ENCODE results near the gene BAIAP2L1. TPM values are rescaled to one million over a fixed set of nuclear protein-coding genes. Genes with fewer than 3 reads are reported as not detected.

The BAIAP2L1 gene
- total RNA-seq, 1 donor from 2014 or later = 19.7 TPM

- DNase-seq (ENCODE audit: low read depth) (no peak), FAIRE-seq (no peak)
- H3K27me3 ChIP-seq (ENCODE audit: control insufficient read depth, insufficient read depth, low read length) = no peaks in the 10 kb centered on the region
- H3K4me3 ChIP-seq (ENCODE audit: low read depth, low read length) = no peak overlapping the region
- H3K36me3 ChIP-seq (ENCODE audit: control insufficient read depth, insufficient read depth, low read length) = peaks cover 3% of the 10 kb centered on the region
- TF ChIP-seq, protein P1, sequence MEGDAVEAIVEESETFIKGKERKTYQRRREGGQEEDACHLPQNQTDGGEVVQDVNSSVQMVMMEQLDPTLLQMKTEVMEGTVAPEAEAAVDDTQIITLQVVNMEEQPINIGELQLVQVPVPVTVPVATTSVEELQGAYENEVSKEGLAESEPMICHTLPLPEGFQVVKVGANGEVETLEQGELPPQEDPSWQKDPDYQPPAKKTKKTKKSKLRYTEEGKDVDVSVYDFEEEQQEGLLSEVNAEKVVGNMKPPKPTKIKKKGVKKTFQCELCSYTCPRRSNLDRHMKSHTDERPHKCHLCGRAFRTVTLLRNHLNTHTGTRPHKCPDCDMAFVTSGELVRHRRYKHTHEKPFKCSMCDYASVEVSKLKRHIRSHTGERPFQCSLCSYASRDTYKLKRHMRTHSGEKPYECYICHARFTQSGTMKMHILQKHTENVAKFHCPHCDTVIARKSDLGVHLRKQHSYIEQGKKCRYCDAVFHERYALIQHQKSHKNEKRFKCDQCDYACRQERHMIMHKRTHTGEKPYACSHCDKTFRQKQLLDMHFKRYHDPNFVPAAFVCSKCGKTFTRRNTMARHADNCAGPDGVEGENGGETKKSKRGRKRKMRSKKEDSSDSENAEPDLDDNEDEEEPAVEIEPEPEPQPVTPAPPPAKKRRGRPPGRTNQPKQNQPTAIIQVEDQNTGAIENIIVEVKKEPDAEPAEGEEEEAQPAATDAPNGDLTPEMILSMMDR (IDR thresholded peaks at IDR 0.05; ENCODE audit: insufficient read depth, low read length, severe bottlenecking) = no peak
Measured at GRCh38 chr7:98339043-98339442, 61.8 kb downstream of the BAIAP2L1 start.

DNA sequence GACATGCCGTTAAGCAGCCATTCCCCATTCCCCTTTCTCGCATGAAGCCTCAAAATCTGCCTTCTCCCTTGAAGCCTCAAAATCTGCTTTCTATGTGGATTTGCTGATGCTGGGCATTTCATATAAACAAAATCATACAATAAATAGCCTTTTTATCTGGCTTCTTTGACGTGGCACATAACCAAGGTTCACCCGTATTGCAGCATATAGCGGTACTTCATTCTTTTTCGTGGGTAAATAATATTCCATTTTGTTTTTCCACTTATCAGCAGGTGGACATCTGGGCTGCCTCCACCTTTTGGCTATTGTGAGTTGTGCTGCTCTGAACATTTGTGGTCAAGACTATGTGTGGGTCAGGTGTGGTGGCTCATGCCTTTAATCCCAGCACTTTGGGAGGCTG is 62.4 kb downstream of the BAIAP2L1 start:
- DNase-seq (ENCODE audit: low read depth) (no peak), FAIRE-seq (no peak)
- H3K27me3 ChIP-seq (ENCODE audit: control insufficient read depth, insufficient read depth, low read length) = no peaks in the 10 kb centered on the region
- H3K36me3 ChIP-seq (ENCODE audit: control insufficient read depth, insufficient read depth, low read length) = peaks cover 1% of the 10 kb centered on the region
- H3K4me3 ChIP-seq (ENCODE audit: low read depth, low read length) = no peak overlapping the region
- TF ChIP-seq, protein P1 (IDR thresholded peaks at IDR 0.05; ENCODE audit: insufficient read depth, low read length, severe bottlenecking) = no peak

DNA sequence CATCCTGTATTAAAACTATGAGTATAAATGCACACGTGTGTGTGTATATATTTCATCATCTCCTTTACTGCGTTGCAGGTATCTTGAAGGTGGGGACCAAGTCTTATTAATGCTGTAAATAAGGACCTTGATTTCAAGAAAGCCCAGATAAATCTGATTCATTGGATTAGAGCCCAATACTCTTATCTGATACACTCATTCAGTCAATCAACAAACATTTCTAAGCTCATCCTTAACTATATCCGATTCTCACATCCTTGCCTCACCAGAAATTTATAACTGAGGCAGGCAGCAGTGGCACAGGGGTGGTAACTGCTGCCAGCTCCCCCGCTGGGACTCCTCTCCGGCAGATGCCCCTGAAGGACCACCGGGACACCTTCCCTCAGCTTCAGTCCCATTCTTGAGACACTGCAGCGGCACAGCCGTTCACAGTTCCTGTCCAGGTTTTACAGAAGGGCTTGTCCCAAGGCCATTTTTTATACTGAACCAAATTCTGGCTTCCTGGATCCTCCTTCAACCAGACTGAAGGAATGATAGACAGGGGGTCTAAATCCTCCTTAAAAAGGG is 65.4 kb downstream of the BAIAP2L1 start:
- Histone ChIP-seq H3K27me3 (ENCODE audit: control insufficient read depth, insufficient read depth, low read length) (no peaks in the 10 kb centered on the region), H3K36me3 (ENCODE audit: control insufficient read depth, insufficient read depth, low read length) (peaks cover 4% of the 10 kb centered on the region), H3K4me3 (ENCODE audit: low read depth, low read length) (no peak overlapping the region)
- TF ChIP-seq, protein P1 (IDR thresholded peaks at IDR 0.05; ENCODE audit: insufficient read depth, low read length, severe bottlenecking) = no peak
- FAIRE-seq (no peak), DNase-seq (ENCODE audit: low read depth) (no peak)

DNA sequence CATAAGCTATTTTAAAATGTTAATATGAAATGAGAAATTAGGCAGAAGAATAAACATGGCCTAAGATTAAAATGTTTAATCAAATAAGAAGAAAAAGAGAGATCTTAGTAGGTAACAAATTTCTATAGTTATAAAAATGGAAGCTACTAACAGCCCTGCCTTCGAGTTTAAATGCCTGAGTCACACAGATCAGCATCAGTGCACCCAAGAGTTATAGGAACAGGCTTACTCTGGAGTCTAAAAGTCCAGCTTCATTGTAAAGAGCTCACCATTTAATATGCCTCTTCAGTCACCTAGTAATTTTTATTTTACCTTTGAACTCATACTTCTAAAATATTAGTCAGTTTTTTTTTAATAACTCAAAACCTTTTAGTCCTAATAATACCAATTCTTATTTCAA is 66.8 kb downstream of the BAIAP2L1 start:
- DNase-seq (ENCODE audit: low read depth) (no peak), FAIRE-seq (no peak)
- Histone ChIP-seq H3K4me3 (ENCODE audit: low read depth, low read length) (no peak overlapping the region), H3K27me3 (ENCODE audit: control insufficient read depth, insufficient read depth, low read length) (no peaks in the 10 kb centered on the region), H3K36me3 (ENCODE audit: control insufficient read depth, insufficient read depth, low read length) (peaks cover 4% of the 10 kb centered on the region)
- TF ChIP-seq, protein P1 (IDR thresholded peaks at IDR 0.05; ENCODE audit: insufficient read depth, low read length, severe bottlenecking) = no peak

GRCh38 chr7:98330926-98331529 is 69.9 kb downstream of the BAIAP2L1 start:
- peaks cover 6% of the 10 kb centered on the region for H3K36me3 ChIP-seq (ENCODE audit: control insufficient read depth, insufficient read depth, low read length)
- no peak for FAIRE-seq
- no peak for DNase-seq (ENCODE audit: low read depth)
- H3K27me3 ChIP-seq (ENCODE audit: control insufficient read depth, insufficient read depth, low read length) = no peaks in the 10 kb centered on the region
- H3K4me3 ChIP-seq (ENCODE audit: low read depth, low read length) = no peak overlapping the region
- TF ChIP-seq, protein P1 (IDR thresholded peaks at IDR 0.05; ENCODE audit: insufficient read depth, low read length, severe bottlenecking) = no peak

Measured in bronchial epithelial cell (primary cell).